ENCODE results near the gene RGS12.

Gene RGS12

DNA sequence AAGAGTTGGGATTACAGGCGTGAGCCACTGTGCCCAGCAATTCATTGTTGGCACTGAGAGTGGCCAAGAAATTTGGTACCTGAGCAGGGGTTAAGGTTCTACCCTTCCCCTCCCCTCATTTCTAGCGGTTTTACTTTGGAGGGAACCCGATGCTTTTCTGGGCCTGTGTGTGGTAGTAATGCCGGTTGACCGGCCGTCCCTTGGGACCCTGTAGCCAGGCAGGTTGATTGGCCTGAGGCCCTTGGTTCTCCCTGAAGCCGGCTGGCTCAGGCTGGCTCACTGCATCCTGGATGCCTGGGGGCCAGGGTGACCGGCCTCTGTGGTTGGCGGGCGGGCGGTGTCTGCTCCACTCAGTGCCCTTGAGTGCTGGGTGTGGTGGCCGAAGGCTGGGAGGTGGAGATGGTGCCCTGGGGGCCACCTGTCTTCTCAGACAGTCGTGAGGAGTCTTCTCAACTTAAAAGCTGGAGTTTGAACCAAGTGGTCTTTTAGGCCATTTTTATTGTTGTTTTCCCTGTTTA, 45.6 kb downstream of the RGS12 start:
- no peak for DNase-seq (ENCODE audit: low read depth in 1 of 2, low spot score in 1 of 2)
- H3K27ac ChIP-seq (replicated peaks), result no peak overlapping the region
- H3K27me3 ChIP-seq (ENCODE audit: insufficient read depth, poor library complexity, severe bottlenecking), result no peaks in the 10 kb centered on the region
- H3K4me3 ChIP-seq (replicated peaks; ENCODE audit: insufficient read depth, low read length), result no peak overlapping the region
- TF ChIP-seq GABPA (IDR thresholded peaks at IDR 0.05; ENCODE audit: low read depth) (no peak), POLR2AphosphoS5 (IDR thresholded peaks at IDR 0.05; ENCODE audit: low read depth) (no peak), SPI1 (IDR thresholded peaks at IDR 0.05; ENCODE audit: borderline replicate concordance, low read depth) (no peak)
- TF ChIP-seq, protein P1, sequence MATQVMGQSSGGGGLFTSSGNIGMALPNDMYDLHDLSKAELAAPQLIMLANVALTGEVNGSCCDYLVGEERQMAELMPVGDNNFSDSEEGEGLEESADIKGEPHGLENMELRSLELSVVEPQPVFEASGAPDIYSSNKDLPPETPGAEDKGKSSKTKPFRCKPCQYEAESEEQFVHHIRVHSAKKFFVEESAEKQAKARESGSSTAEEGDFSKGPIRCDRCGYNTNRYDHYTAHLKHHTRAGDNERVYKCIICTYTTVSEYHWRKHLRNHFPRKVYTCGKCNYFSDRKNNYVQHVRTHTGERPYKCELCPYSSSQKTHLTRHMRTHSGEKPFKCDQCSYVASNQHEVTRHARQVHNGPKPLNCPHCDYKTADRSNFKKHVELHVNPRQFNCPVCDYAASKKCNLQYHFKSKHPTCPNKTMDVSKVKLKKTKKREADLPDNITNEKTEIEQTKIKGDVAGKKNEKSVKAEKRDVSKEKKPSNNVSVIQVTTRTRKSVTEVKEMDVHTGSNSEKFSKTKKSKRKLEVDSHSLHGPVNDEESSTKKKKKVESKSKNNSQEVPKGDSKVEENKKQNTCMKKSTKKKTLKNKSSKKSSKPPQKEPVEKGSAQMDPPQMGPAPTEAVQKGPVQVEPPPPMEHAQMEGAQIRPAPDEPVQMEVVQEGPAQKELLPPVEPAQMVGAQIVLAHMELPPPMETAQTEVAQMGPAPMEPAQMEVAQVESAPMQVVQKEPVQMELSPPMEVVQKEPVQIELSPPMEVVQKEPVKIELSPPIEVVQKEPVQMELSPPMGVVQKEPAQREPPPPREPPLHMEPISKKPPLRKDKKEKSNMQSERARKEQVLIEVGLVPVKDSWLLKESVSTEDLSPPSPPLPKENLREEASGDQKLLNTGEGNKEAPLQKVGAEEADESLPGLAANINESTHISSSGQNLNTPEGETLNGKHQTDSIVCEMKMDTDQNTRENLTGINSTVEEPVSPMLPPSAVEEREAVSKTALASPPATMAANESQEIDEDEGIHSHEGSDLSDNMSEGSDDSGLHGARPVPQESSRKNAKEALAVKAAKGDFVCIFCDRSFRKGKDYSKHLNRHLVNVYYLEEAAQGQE (IDR thresholded peaks at IDR 0.05; ENCODE audit: insufficient replicate concordance, low read depth), result no peak
- TF ChIP-seq, protein P2, sequence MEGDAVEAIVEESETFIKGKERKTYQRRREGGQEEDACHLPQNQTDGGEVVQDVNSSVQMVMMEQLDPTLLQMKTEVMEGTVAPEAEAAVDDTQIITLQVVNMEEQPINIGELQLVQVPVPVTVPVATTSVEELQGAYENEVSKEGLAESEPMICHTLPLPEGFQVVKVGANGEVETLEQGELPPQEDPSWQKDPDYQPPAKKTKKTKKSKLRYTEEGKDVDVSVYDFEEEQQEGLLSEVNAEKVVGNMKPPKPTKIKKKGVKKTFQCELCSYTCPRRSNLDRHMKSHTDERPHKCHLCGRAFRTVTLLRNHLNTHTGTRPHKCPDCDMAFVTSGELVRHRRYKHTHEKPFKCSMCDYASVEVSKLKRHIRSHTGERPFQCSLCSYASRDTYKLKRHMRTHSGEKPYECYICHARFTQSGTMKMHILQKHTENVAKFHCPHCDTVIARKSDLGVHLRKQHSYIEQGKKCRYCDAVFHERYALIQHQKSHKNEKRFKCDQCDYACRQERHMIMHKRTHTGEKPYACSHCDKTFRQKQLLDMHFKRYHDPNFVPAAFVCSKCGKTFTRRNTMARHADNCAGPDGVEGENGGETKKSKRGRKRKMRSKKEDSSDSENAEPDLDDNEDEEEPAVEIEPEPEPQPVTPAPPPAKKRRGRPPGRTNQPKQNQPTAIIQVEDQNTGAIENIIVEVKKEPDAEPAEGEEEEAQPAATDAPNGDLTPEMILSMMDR (IDR thresholded peaks at IDR 0.05; ENCODE audit: insufficient read depth, low read length), result no peak

DNA sequence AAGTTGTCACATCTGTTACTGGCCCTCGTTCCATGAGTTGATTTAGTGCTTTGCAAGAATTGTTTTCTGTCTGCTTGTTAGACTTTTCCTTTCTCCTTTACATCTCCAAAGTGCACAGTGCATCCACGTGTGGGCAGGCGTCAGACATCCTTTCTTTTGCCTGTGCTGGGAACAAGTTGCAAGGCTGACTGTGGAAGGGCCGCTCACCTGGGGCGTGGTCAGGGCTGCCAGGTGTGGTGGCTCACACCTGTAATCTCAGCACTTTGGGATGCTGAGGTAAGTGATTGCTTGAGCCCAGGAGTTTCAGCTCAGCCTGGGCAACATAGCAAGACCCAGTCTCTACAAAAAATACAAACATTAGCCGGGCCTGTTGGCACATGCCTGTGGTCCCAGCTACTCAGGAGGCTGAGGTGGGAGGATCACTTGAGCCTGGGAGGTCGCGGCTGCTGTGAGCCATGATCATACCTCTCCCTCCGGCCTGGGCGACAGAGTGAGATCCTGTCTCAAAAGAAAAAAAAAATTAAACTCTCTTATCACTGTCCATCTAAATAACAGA, 46.2 kb downstream of the RGS12 start:
- TF ChIP-seq, protein P2 (IDR thresholded peaks at IDR 0.05; ENCODE audit: insufficient read depth, low read length), result no peak
- no peak for TF ChIP-seq GABPA (IDR thresholded peaks at IDR 0.05; ENCODE audit: low read depth)
- TF ChIP-seq POLR2AphosphoS5 (IDR thresholded peaks at IDR 0.05; ENCODE audit: low read depth), result no peak
- no peak for TF ChIP-seq SPI1 (IDR thresholded peaks at IDR 0.05; ENCODE audit: borderline replicate concordance, low read depth)
- TF ChIP-seq, protein P1 (IDR thresholded peaks at IDR 0.05; ENCODE audit: insufficient replicate concordance, low read depth), result no peak
- DNase-seq (ENCODE audit: low read depth in 1 of 2, low spot score in 1 of 2), result no peak
- H3K4me3 ChIP-seq (replicated peaks; ENCODE audit: insufficient read depth, low read length), result no peak overlapping the region
- H3K27ac ChIP-seq (replicated peaks), result no peak overlapping the region
- H3K27me3 ChIP-seq (ENCODE audit: insufficient read depth, poor library complexity, severe bottlenecking), result no peaks in the 10 kb centered on the region

DNA sequence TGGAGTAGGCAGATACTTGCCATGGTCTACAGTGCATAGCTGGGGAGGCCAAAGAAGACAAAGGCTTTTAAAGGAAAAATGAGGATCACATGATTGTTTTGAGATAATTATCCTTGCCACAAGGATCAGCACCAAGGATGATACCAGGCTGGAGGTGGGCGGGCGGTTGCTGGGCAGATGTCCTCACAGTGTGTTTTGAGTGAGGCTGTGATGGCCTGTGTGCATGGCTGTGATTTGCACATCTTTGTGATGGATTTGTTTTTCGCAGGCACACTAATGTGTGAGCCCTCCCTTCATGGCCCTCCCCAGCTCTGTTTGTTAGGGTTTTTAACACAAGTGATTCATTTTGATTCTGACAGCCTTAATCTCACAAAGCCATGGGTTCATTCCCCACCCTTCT, 46.8 kb downstream of the RGS12 start:
- Histone ChIP-seq H3K27ac (replicated peaks) (no peak overlapping the region), H3K4me3 (replicated peaks; ENCODE audit: insufficient read depth, low read length) (no peak overlapping the region), H3K27me3 (ENCODE audit: insufficient read depth, poor library complexity, severe bottlenecking) (no peaks in the 10 kb centered on the region)
- TF ChIP-seq, protein P1 (IDR thresholded peaks at IDR 0.05; ENCODE audit: insufficient replicate concordance, low read depth), result no peak
- TF ChIP-seq GABPA (IDR thresholded peaks at IDR 0.05; ENCODE audit: low read depth), result no peak
- TF ChIP-seq POLR2AphosphoS5 (IDR thresholded peaks at IDR 0.05; ENCODE audit: low read depth), result no peak
- TF ChIP-seq, protein P2 (IDR thresholded peaks at IDR 0.05; ENCODE audit: insufficient read depth, low read length), result no peak
- no peak for TF ChIP-seq SPI1 (IDR thresholded peaks at IDR 0.05; ENCODE audit: borderline replicate concordance, low read depth)
- no peak for DNase-seq (ENCODE audit: low read depth in 1 of 2, low spot score in 1 of 2)
